KMS-11 (cell line): ENCODE data around the gene LMO1.

Source experiments
- H2AFZ ChIP-seq: fragments of 200-600 bp; sonication (generic); 2 replicates; pipeline ENCODE4 v1.6.1; 2016; ENCODE audit warnings: antibody characterized with exemption, mixed run types, low read depth
- H3K27ac ChIP-seq: fragments of 200-600 bp; sonication (generic); 2 replicates; pipeline ENCODE4 v1.6.1; 2016; ENCODE audit warnings: mild to moderate bottlenecking, mixed run types
- H3K27me3 ChIP-seq: fragments of 200-600 bp; sonication (generic); 2 replicates; pipeline ENCODE4 v1.6.1; 2017; ENCODE audit warnings: mild to moderate bottlenecking, low read depth, mixed run types, moderate library complexity; ENCODE audit not compliant: insufficient read depth
- H3K36me3 ChIP-seq: fragments of 200-600 bp; sonication (generic); 2 replicates; pipeline ENCODE4 v1.6.1; 2017; ENCODE audit warnings: mild to moderate bottlenecking, mixed run types; ENCODE audit not compliant: insufficient read depth
- H3K4me1 ChIP-seq: fragments of 200-600 bp; sonication (generic); 2 replicates; pipeline ENCODE4 v1.6.1; 2016; ENCODE audit warnings: mild to moderate bottlenecking, low read depth, mixed run types; ENCODE audit not compliant: poor library complexity, severe bottlenecking
- H3K4me2 ChIP-seq: fragments of 200-600 bp; sonication (generic); 2 replicates; pipeline ENCODE4 v1.7.0; 2016; ENCODE audit warnings: mild to moderate bottlenecking, mixed run types
- H3K4me3 ChIP-seq: fragments of 200-600 bp; sonication (generic); IDR thresholded peaks from 2 replicates; pipeline ENCODE4 v1.6.1; 2017; ENCODE audit warnings: low read depth, low read length, mixed read lengths; ENCODE audit not compliant: insufficient read depth
- H3K79me2 ChIP-seq: fragments of 200-600 bp; sonication (generic); 2 replicates; pipeline ENCODE4 v1.6.1; 2016; ENCODE audit warnings: low read depth, mixed run types; ENCODE audit not compliant: insufficient read depth
- H3K9ac ChIP-seq: fragments of 200-600 bp; sonication (generic); 2 replicates; pipeline ENCODE4 v1.6.1; 2016; ENCODE audit warnings: mild to moderate bottlenecking, mixed run types
- H4K20me1 ChIP-seq: fragments of 200-600 bp; sonication (generic); 2 replicates; pipeline ENCODE4 v1.6.1; 2016; ENCODE audit warnings: mild to moderate bottlenecking, mixed run types; ENCODE audit not compliant: insufficient read depth
- TF ChIP-seq, protein P1 (sequence below): fragments of 200-600 bp; sonication (generic); conservative IDR thresholded peaks from 2 replicates; pipeline ENCODE4 v1.6.1; 2017; ENCODE audit warnings: low read depth, mild to moderate bottlenecking, antibody characterized with exemption, low read length, moderate library complexity, mixed read lengths

Gene LMO1

DNA sequence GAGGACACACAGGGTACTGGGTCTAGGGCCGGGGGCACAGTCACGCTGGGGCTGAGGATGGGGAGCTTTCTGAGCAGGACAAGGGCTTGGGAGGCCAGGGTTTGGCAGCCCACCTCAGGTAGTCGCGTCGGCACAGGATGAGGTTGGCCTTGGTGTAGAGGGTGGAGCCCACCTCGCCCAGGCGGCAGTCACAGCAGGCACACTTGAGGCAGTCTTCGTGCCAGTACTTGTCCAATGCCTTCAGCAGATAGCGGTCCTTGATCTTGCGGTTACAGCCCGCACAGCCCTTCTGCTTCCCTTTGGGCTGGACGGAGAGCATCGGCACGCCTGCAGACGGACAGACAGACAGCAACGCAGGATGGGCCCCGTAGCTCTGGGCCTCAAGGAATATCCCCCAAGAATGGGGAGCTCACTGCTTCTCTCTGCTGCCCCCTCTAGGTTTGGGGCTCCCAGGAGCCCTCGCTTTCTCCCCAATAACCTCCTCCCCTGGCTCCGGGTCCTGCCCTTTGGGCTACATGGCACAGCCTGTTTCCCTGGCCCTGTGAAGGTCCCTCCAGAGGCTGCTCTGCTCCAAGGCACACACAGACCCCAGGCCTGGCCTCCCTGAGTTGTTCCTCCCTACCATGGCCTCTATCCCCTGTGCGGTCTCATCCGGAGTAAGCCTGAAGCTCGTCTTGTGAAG is 33.4 kb downstream of the LMO1 start:
- Histone ChIP-seq H3K4me3 (no peak overlapping the region), H3K9ac (no peak overlapping the region), H3K27me3 (no peaks in the 10 kb centered on the region), H3K4me2 (no peak overlapping the region), H3K79me2 (no peaks in the 10 kb centered on the region), H3K4me1 (peaks cover 8% of the 10 kb centered on the region), H3K27ac (no peak overlapping the region), H4K20me1 (no peaks in the 10 kb centered on the region), H2AFZ (no peak overlapping the region), H3K36me3 (no peaks in the 10 kb centered on the region)
- TF ChIP-seq, protein P1, sequence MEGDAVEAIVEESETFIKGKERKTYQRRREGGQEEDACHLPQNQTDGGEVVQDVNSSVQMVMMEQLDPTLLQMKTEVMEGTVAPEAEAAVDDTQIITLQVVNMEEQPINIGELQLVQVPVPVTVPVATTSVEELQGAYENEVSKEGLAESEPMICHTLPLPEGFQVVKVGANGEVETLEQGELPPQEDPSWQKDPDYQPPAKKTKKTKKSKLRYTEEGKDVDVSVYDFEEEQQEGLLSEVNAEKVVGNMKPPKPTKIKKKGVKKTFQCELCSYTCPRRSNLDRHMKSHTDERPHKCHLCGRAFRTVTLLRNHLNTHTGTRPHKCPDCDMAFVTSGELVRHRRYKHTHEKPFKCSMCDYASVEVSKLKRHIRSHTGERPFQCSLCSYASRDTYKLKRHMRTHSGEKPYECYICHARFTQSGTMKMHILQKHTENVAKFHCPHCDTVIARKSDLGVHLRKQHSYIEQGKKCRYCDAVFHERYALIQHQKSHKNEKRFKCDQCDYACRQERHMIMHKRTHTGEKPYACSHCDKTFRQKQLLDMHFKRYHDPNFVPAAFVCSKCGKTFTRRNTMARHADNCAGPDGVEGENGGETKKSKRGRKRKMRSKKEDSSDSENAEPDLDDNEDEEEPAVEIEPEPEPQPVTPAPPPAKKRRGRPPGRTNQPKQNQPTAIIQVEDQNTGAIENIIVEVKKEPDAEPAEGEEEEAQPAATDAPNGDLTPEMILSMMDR = no peak

DNA sequence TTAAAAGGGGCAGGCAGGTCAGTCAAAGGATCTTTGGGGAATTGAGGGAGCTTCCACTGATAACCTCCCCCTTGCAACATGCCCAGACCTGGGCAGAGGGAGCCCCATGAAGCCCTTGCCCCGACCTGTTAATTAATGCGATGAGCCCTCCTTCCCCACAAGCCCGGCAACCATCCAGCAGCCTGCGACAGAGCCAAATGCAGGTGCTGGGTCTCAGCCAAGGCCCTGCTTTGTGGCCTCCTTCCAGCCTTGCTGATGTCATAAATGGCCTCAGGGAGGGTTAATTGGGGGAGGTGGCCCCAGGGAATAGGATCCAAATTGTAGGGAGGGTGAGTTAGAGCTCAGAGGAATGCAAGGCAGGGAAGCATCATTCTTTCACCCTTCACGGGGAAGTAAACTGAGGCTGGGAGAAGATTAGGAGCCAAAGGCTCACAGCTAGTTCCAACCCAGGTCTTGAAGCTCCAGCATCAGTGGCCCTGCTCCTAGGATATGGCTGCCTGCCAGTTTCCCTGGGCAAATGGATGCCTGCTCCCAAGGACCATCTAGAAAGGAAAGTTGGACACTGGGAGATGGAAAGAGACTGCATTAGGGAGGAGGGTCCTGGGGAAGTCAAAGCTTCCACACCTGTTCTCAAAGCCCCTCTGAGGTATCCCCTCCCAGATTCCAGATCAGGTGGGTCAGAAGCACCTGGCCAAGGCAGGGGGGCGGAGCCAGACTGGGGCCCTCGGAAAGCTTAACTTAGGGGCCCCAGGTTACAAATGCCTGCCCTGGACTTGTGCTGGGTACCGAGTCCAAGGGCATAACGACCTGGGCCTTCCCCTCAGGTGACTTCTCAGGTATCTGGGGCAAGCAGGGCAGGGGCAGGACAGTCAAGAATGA is 34.1 kb downstream of the LMO1 start:
- Histone ChIP-seq H3K27me3 (no peaks in the 10 kb centered on the region), H3K9ac (no peak overlapping the region), H2AFZ (no peak overlapping the region), H3K27ac (no peak overlapping the region), H3K4me1 (peaks cover under 1% of the 10 kb centered on the region), H3K4me2 (no peak overlapping the region), H3K79me2 (no peaks in the 10 kb centered on the region), H4K20me1 (no peaks in the 10 kb centered on the region), H3K4me3 (no peak overlapping the region), H3K36me3 (no peaks in the 10 kb centered on the region)
- TF ChIP-seq, protein P1 = no peak

DNA sequence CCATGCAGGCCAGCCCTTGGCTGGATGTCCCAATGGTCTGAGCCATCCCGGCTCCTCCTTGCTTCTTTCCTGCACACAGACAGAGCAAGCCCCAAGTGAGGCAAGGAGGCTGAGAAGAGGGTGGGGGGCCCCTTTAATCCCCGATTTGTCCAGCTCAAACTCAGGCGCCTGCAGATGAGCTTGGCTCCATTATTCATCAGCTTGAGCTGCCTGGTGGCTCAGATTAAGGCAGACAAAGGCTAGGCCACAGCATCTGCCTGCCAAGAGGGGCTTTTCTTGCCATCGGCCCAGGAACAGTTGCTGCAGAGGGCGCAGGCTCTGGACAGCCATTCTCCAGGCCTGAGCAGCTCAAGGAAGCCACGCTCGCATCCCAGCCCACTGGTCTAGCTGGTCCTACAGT is 35.4 kb downstream of the LMO1 start:
- H3K4me2 ChIP-seq = no peak overlapping the region
- TF ChIP-seq, protein P1 = no peak
- H3K27ac ChIP-seq = no peak overlapping the region
- H3K27me3 ChIP-seq = no peaks in the 10 kb centered on the region
- H3K79me2 ChIP-seq = no peaks in the 10 kb centered on the region
- peaks cover 9% of the 10 kb centered on the region for H3K4me1 ChIP-seq
- no peak overlapping the region for H2AFZ ChIP-seq
- H4K20me1 ChIP-seq = no peaks in the 10 kb centered on the region
- H3K4me3 ChIP-seq = no peak overlapping the region
- no peak overlapping the region for H3K9ac ChIP-seq
- no peaks in the 10 kb centered on the region for H3K36me3 ChIP-seq

DNA sequence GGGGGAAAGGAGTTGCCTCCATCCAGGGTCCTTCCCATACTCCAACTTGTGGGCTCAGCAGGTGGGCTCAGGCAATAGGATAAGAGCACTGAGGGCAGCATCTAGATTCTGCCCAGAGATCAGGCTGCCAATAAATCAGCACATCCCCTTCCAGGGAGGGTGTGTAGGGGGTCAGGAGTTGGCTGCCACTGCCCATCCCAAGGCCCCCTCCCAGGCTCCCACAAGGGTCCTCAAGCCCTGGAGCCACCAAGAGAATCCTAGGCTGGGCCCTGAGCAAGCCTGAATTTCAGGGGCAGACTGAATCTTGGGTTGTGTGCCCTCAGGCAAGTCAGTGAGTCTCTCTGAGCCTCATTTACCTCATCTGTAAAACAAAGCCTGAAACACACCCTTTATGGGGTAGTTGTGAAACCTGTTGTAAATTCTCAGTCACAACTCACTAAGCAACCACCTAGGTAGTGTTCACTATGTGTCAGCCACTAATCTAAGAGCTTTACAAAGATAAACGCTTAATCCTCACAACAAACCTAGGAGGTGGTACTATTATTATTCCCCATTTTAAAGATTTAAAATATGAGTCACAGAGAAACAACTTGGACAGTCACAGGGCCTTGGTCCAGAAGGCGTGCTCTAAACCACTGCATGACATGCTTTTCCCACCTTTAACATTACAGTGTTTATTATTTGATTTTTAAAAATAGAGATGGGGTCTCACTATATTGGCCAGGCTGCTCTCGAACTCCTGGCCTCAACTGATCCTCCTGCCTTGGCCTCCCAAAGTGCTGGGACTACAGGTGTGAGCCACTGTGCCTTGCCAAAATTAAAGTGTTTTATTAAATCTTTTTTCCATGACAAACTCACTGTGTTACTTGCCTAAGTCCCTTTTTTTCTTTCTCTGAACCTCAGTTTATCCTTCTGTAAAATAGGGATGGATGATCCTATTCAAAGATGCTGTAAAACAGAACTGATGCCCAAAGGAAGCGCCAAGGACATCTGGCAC is 36.2 kb downstream of the LMO1 start:
- Histone ChIP-seq H3K4me2 (no peak overlapping the region), H3K79me2 (no peaks in the 10 kb centered on the region), H3K36me3 (no peaks in the 10 kb centered on the region), H3K27ac (no peak overlapping the region), H3K9ac (no peak overlapping the region), H2AFZ (no peak overlapping the region), H3K4me3 (no peak overlapping the region), H4K20me1 (no peaks in the 10 kb centered on the region), H3K27me3 (no peaks in the 10 kb centered on the region), H3K4me1 (peaks cover 17% of the 10 kb centered on the region)
- TF ChIP-seq, protein P1 = no peak
